OCI-LY1 (cell line): Measurements from ENCODE around the gene ACACA.

Source experiments
- H2AFZ ChIP-seq: fragments of 200-600 bp; sonication (generic), shearing (Covaris generic); 2 replicates; pipeline ENCODE4 v1.6.0; 2014; ENCODE audit warnings: antibody characterized with exemption, mild to moderate bottlenecking, low read length
- H3F3A ChIP-seq: fragments of 200-600 bp; sonication (generic), shearing (Covaris generic); 2 replicates; pipeline ENCODE4 v1.6.0; 2014; ENCODE audit warnings: mild to moderate bottlenecking, antibody characterized with exemption, low read length, moderate library complexity; ENCODE audit not compliant: insufficient read depth
- H3K27ac ChIP-seq: fragments of 200-600 bp; sonication (generic); 2 replicates; pipeline ENCODE4 v1.5.1; 2014; ENCODE audit warnings: low read length, mixed run types, mild to moderate bottlenecking, low read depth; ENCODE audit not compliant: poor library complexity, severe bottlenecking
- H3K27me3 ChIP-seq: fragments of 200-600 bp; sonication (generic); 2 replicates; pipeline ENCODE4 v1.6.0; 2014; ENCODE audit warnings: antibody characterized with exemption, mild to moderate bottlenecking, low read length, moderate library complexity; ENCODE audit not compliant: insufficient read depth
- H3K36me3 ChIP-seq: fragments of 200-600 bp; sonication (generic); 2 replicates; pipeline ENCODE4 v1.6.1; 2014; ENCODE audit warnings: mild to moderate bottlenecking, antibody characterized with exemption, low read length, moderate library complexity, mixed read lengths; ENCODE audit not compliant: insufficient read depth
- H3K4me1 ChIP-seq: fragments of 200-600 bp; sonication (generic); 2 replicates; pipeline ENCODE4 v1.5.1; 2014; ENCODE audit warnings: mild to moderate bottlenecking, low read length, moderate library complexity; ENCODE audit not compliant: insufficient read depth, severe bottlenecking
- H3K4me2 ChIP-seq: fragments of 200-600 bp; sonication (generic), shearing (Covaris generic); 2 replicates; pipeline ENCODE4 v1.6.1; 2014; ENCODE audit warnings: low read length
- H3K4me3 ChIP-seq: fragments of 200-600 bp; sonication (generic); 2 replicates; pipeline ENCODE4 v1.5.1; 2014; ENCODE audit warnings: low read length, low read depth, mild to moderate bottlenecking, mixed read lengths; ENCODE audit not compliant: poor library complexity, severe bottlenecking
- H3K79me2 ChIP-seq: fragments of 200-600 bp; shearing (Covaris generic); 2 replicates; pipeline ENCODE4 v1.6.1; 2016; ENCODE audit warnings: mixed run types, low read length, mixed read lengths; ENCODE audit not compliant: insufficient read depth
- H3K9ac ChIP-seq: fragments of 200-600 bp; sonication (generic), shearing (Covaris generic); 2 replicates; pipeline ENCODE4 v1.6.1; 2014; ENCODE audit warnings: mild to moderate bottlenecking, low read length, mixed read lengths
- H3K9me2 ChIP-seq: fragments of 200-600 bp; sonication (generic), shearing (Covaris generic); 2 replicates; pipeline ENCODE4 v1.6.1; 2014; ENCODE audit warnings: low read depth, mild to moderate bottlenecking, low read length, mixed read lengths
- H3K9me3 ChIP-seq: fragments of 200-600 bp; shearing (Covaris generic); 2 replicates; pipeline ENCODE4 v1.6.1; 2014; ENCODE audit warnings: low read length, mixed read lengths
- H4K20me1 ChIP-seq: fragments of 200-600 bp; sonication (generic), shearing (Covaris generic); 2 replicates; pipeline ENCODE4 v1.6.0; 2016; ENCODE audit warnings: mild to moderate bottlenecking, low read length; ENCODE audit not compliant: insufficient read depth
- EZH2 ChIP-seq: fragments of 200-600 bp; sonication (generic), shearing (Covaris generic); IDR thresholded peaks from 2 replicates; pipeline ENCODE4 v1.8.0; 2017; ENCODE audit warnings: borderline replicate concordance, mixed run types, mild to moderate bottlenecking, antibody characterized with exemption, low read length, moderate library complexity, mixed read lengths
- TF ChIP-seq, protein P1 (sequence below): fragments of 200-600 bp; sonication (generic), shearing (Covaris generic); IDR thresholded peaks from 2 replicates; pipeline ENCODE4 v1.5.1; 2017; ENCODE audit warnings: mild to moderate bottlenecking, antibody characterized with exemption, low read length, moderate library complexity, mixed read lengths

The ACACA gene

DNA sequence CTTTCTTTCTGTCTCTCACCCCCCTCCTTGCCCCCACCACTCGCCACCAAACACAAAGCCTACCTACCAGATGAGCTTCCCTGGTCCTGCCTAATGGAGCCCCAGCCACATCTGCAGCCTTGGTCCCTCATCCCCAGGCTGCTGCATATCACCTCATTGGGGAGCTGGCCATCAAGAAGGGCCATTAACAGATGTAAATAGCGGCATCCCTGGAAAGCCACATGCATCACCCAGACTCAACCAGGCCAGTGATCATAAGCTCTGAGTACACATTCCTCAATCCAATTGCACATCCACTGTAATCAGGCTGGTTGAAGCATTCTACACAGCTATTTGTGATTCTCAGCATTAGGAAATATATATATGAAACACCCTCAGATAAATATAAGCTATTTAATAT lies 242.6 kb downstream of the ACACA start:
- H3K27me3 ChIP-seq = no peaks in the 10 kb centered on the region
- H3K27ac ChIP-seq = no peak overlapping the region
- H3K4me2 ChIP-seq = no peak overlapping the region
- H3K4me3 ChIP-seq = no peak overlapping the region
- H4K20me1 ChIP-seq = no peaks in the 10 kb centered on the region
- no peaks in the 10 kb centered on the region for H3K9me2 ChIP-seq
- peaks cover 44% of the 10 kb centered on the region for H3K36me3 ChIP-seq
- H3F3A ChIP-seq = 0 out of 2 replicates have a peak, but pooled peaks cover 3% of the 10 kb centered on the region
- no peaks in the 10 kb centered on the region for H3K4me1 ChIP-seq
- no peaks in the 10 kb centered on the region for H3K79me2 ChIP-seq
- TF ChIP-seq, protein P1, sequence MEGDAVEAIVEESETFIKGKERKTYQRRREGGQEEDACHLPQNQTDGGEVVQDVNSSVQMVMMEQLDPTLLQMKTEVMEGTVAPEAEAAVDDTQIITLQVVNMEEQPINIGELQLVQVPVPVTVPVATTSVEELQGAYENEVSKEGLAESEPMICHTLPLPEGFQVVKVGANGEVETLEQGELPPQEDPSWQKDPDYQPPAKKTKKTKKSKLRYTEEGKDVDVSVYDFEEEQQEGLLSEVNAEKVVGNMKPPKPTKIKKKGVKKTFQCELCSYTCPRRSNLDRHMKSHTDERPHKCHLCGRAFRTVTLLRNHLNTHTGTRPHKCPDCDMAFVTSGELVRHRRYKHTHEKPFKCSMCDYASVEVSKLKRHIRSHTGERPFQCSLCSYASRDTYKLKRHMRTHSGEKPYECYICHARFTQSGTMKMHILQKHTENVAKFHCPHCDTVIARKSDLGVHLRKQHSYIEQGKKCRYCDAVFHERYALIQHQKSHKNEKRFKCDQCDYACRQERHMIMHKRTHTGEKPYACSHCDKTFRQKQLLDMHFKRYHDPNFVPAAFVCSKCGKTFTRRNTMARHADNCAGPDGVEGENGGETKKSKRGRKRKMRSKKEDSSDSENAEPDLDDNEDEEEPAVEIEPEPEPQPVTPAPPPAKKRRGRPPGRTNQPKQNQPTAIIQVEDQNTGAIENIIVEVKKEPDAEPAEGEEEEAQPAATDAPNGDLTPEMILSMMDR = no peak
- no peak for TF ChIP-seq EZH2
- no peak overlapping the region for H3K9ac ChIP-seq
- H2AFZ ChIP-seq = no peak overlapping the region
- H3K9me3 ChIP-seq = no peaks in the 10 kb centered on the region

DNA sequence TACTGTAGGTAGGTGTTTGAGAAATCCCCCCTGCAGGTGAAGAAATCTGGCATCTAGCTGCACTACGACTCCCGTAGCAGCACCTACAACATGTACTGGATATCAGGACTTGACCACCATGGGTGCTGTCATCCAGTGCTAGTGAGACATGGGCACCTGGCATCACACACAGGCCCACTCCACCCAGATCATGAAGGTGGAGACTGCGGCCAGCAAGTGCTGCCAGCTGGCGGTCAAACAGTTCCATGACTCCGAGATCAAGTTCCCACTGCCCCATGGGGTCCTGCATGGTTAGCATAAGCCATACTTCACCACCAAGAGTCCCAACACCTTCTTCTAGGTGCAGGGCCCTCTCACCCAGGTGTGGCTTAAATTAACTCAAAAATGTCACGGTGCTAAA lies 243.8 kb downstream of the ACACA start:
- Histone ChIP-seq H3K9ac (no peak overlapping the region), H2AFZ (no peak overlapping the region), H3K4me2 (no peak overlapping the region), H3K4me3 (no peak overlapping the region), H3F3A (0 out of 2 replicates have a peak, but pooled peaks cover 3% of the 10 kb centered on the region), H3K36me3 (peaks cover 46% of the 10 kb centered on the region), H3K27me3 (no peaks in the 10 kb centered on the region), H4K20me1 (no peaks in the 10 kb centered on the region), H3K27ac (no peak overlapping the region), H3K79me2 (no peaks in the 10 kb centered on the region), H3K9me3 (no peaks in the 10 kb centered on the region), H3K4me1 (no peaks in the 10 kb centered on the region), H3K9me2 (no peaks in the 10 kb centered on the region)
- TF ChIP-seq, protein P1 = no peak
- no peak for TF ChIP-seq EZH2

DNA sequence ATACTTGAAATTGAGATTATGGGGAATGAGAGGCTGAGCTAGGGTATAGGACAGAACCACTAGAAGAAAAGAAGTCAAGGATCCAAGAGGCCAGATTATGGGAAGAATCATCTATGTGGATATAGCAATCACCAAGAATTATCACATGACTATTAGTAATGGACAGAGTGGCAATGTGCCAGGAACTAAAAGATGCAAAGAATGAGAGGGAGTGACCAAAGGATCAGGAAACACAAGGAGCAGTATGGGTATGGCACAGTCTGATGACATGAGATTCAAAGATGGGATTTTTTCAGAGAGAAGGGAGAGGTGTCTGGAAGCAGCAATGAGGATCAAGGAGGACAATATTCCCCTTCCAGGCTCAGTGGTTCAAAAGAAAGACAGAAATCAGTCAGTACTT lies 245.7 kb downstream of the ACACA start:
- H3K9me3 ChIP-seq = no peaks in the 10 kb centered on the region
- H4K20me1 ChIP-seq = no peaks in the 10 kb centered on the region
- no peak overlapping the region for H3K27ac ChIP-seq
- H3K36me3 ChIP-seq = peaks cover 55% of the 10 kb centered on the region
- no peak overlapping the region for H2AFZ ChIP-seq
- no peaks in the 10 kb centered on the region for H3K9me2 ChIP-seq
- no peaks in the 10 kb centered on the region for H3K27me3 ChIP-seq
- H3K4me3 ChIP-seq = no peak overlapping the region
- no peak overlapping the region for H3K9ac ChIP-seq
- no peak overlapping the region for H3K4me2 ChIP-seq
- TF ChIP-seq, protein P1 = no peak
- no peak for TF ChIP-seq EZH2
- H3K4me1 ChIP-seq = no peaks in the 10 kb centered on the region
- no peaks in the 10 kb centered on the region for H3K79me2 ChIP-seq
- H3F3A ChIP-seq = 0 out of 2 replicates have a peak, but pooled peaks cover 3% of the 10 kb centered on the region
